Nephron (organoid): ENCODE measurements around the gene L3MBTL4.

Experiments used
- H3K27ac Mint-ChIP-seq, 3 experiments: 2 replicates each; pipeline ENCODE4 v1.8.0; 2020; ENCODE audit warnings: mixed read lengths in 3 of 3, mild to moderate bottlenecking in 2 of 3, moderate library complexity in 1 of 3
- H3K27me3 Mint-ChIP-seq: 2 replicates; pipeline ENCODE4 v1.8.0; 2021; ENCODE audit warnings: low read depth, mild to moderate bottlenecking, moderate library complexity, mixed read lengths
- H3K36me3 Mint-ChIP-seq: 2 replicates; pipeline ENCODE4 v1.8.0; 2020; ENCODE audit warnings: low read depth, mixed read lengths
- H3K4me1 Mint-ChIP-seq: 2 replicates; pipeline ENCODE4 v1.8.0; 2020; ENCODE audit warnings: mixed read lengths
- H3K4me3 Mint-ChIP-seq, 3 experiments: 2 replicates each; pipeline ENCODE4 v1.8.0; 2020; ENCODE audit warnings: mild to moderate bottlenecking in 3 of 3, mixed read lengths in 3 of 3, moderate library complexity in 2 of 3
- H3K9me3 Mint-ChIP-seq: 2 replicates; pipeline ENCODE4 v1.8.0; 2020; ENCODE audit warnings: mixed read lengths
- CTCF ChIP-seq, 3 experiments: fragments of 200-600 bp; sonication (generic); IDR thresholded peaks; one replicate each; pipeline ENCODE4 v1.5.0; 2021; ENCODE audit warnings: antibody characterized with exemption in 3 of 3; ENCODE audit not compliant: unreplicated experiment in 3 of 3

The L3MBTL4 gene

GRCh38 chr18:6437937-6438818, 23.5 kb upstream of the L3MBTL4 start:
- Mint-ChIP-seq H3K36me3 (no peaks in the 10 kb centered on the region), H3K27me3 (peaks cover 3% of the 10 kb centered on the region), H3K27ac (no peak overlapping the region), H3K9me3 (no peaks in the 10 kb centered on the region), H3K4me1 (peaks cover 4% of the 10 kb centered on the region), H3K4me3 (no peak overlapping the region)
- no peak for TF ChIP-seq CTCF (IDR thresholded peaks at IDR 0.05; ENCODE audit: unreplicated experiment in 3 of 3)

DNA sequence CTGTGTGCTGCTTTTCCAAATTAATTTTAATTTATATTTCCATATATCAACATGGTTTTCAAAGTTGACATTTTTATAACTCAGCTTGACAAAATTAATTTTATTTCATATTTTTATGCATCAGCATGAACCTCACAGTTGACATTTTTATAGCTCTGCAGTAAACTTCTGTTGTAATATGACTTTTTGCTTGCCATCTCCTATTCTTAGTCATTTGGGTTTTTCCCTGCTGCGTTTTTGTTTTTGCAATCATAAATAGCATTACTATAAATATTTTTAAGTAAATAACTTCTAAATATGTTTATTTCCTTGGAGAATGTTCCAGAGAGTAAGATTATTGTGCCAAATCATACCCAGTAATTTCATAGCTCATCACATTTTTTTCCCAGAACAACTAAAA, 21.0 kb upstream of the L3MBTL4 start:
- no peak overlapping the region for H3K4me3 Mint-ChIP-seq
- no peaks in the 10 kb centered on the region for H3K9me3 Mint-ChIP-seq
- peaks cover 9% of the 10 kb centered on the region for H3K4me1 Mint-ChIP-seq
- no peak for TF ChIP-seq CTCF (IDR thresholded peaks at IDR 0.05; ENCODE audit: unreplicated experiment in 3 of 3)
- peaks cover 3% of the 10 kb centered on the region for H3K27me3 Mint-ChIP-seq
- H3K27ac Mint-ChIP-seq, result no peak overlapping the region
- no peaks in the 10 kb centered on the region for H3K36me3 Mint-ChIP-seq

DNA sequence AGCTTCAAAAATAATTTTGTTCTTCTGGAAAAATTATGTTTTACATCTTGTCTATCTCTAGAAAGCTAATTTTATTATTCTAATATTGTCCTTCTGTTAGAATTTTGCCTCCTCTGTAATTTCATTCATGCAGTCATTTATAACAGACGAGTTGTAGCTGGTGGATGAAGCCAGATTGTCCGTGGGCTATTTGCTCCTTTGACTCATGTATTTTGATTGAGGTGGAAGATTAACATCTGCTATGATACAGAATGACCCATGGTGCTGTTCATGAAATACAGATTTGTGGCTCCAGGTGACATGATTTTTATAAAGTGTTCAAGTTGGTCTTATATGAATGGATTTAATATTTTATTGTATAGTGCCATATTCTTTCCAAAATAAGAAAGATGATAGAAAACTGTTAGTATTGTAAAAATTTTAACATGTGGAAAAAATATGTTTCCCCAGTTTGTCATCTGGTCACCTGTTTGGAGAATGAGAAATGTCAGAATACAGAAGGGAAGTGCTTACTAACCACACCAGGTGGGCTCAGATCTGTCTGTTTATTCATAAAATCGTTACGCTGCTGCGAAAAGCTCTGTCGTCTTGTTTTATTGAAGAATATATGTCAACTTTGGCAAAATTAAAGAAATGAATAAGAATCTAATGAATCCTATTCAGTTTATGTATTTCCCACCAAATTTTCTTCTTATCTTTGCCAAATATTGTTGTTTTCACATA, 20.4 kb upstream of the L3MBTL4 start:
- H3K27ac Mint-ChIP-seq, result no peak overlapping the region
- no peak for TF ChIP-seq CTCF (IDR thresholded peaks at IDR 0.05; ENCODE audit: unreplicated experiment in 3 of 3)
- H3K27me3 Mint-ChIP-seq, result peaks cover 6% of the 10 kb centered on the region
- no peak overlapping the region for H3K4me3 Mint-ChIP-seq
- peaks cover 9% of the 10 kb centered on the region for H3K4me1 Mint-ChIP-seq
- no peaks in the 10 kb centered on the region for H3K9me3 Mint-ChIP-seq
- H3K36me3 Mint-ChIP-seq, result no peaks in the 10 kb centered on the region

DNA sequence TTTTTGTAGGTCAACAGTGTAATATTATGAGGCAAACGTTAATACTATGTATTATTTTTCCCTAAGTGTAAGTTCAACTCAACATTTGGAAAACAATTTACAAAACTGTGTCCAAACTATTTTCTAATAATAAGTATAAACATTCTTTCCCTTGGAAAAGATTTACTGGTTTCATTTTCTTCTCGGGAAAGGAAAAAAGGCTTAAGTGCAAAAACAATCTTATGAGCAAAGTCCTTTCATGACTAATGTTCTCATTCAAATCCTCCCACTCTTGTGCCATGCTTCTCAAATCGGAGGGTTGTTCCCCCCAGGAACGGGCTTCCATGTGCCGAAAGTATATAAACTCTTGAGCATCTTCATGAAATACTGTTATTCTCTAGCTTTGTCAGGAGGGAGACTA, 19.8 kb upstream of the L3MBTL4 start:
- no peaks in the 10 kb centered on the region for H3K9me3 Mint-ChIP-seq
- H3K4me3 Mint-ChIP-seq, result no peak overlapping the region
- no peak for TF ChIP-seq CTCF (IDR thresholded peaks at IDR 0.05; ENCODE audit: unreplicated experiment in 3 of 3)
- peaks cover 7% of the 10 kb centered on the region for H3K27me3 Mint-ChIP-seq
- H3K27ac Mint-ChIP-seq, result no peak overlapping the region
- H3K36me3 Mint-ChIP-seq, result no peaks in the 10 kb centered on the region
- peaks cover 11% of the 10 kb centered on the region for H3K4me1 Mint-ChIP-seq

- H3K27me3 Mint-ChIP-seq, result peaks cover 16% of the 10 kb centered on the region
- H3K4me1 Mint-ChIP-seq, result peaks cover 30% of the 10 kb centered on the region
- H3K9me3 Mint-ChIP-seq, result no peaks in the 10 kb centered on the region
- H3K27ac Mint-ChIP-seq, result no peak overlapping the region
- H3K4me3 Mint-ChIP-seq, result no peak overlapping the region
- TF ChIP-seq CTCF (IDR thresholded peaks at IDR 0.05; ENCODE audit: unreplicated experiment in 3 of 3), result no peak
- no peaks in the 10 kb centered on the region for H3K36me3 Mint-ChIP-seq
Measured at GRCh38 chr18:6431659-6432318, 17.1 kb upstream of the L3MBTL4 start.
